Measurements from ENCODE around the gene NPAS3.

Gene NPAS3

DNA sequence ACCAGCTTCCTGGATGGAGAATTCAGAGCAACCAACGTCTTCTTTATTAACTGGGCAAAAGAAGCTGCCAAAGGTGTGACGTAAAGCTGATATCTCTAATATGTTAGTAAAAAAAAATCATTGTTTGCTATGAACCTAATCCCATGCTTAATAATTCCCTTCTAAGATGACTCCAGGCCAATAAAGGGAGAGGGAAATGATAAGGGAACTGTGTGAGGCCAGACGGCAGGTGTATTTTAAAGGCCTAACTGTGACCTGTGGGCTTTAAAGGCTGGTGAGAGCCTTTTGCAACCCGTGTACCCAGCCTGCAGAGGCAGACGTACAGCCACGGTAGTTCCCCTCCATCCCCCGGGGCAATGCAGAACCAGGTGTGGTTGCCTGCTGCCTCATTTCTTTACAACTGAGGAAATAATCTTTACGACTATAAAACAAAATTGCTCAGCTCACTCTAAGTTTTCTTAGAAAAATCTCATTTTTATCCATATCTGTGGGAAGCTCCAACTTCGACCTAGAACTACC, 641.6 kb downstream of the NPAS3 start:
- no peaks in the 10 kb centered on the region for H3K9me3 ChIP-seq (ENCODE audit: control insufficient read depth, insufficient read depth, low read length)

DNA sequence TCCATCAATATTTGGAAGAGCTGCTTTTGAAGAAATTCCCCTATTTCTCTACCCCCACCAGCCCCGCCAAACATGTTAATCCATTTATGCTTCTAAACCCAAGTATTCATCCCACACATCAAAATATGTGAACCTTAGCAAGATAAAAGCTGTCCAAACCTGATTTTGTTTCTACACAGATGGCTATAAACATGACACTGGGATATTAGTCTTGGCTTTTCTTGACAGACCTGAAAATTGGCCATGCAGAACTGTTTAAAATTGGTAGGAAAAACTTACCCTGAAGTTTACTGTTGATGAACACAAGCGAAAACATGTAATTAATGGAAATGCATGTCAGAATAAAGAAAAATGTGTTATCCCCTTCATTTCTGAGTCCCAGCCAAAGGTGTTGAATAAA, 642.2 kb downstream of the NPAS3 start:
- no peaks in the 10 kb centered on the region for H3K36me3 ChIP-seq (ENCODE audit: insufficient read depth, low read length)
- no peaks in the 10 kb centered on the region for H3K9me3 ChIP-seq (ENCODE audit: control insufficient read depth, insufficient read depth, low read length)
- no peak overlapping the region for H3K9ac ChIP-seq (ENCODE audit: low read depth, low read length)
- H3K4me1 ChIP-seq (ENCODE audit: insufficient read depth, low read length) = peaks cover 6% of the 10 kb centered on the region; the same call in 1 of the 2 replicates

More for the DNA sequence above, 641.6 kb downstream of the NPAS3 start:
- Histone ChIP-seq H3K36me3 (ENCODE audit: insufficient read depth, low read length) (no peaks in the 10 kb centered on the region), H3K9ac (ENCODE audit: low read depth, low read length) (no peak overlapping the region), H3K4me1 (ENCODE audit: insufficient read depth, low read length) (peaks cover 5% of the 10 kb centered on the region; the same call in 1 of the 2 replicates)

DNA sequence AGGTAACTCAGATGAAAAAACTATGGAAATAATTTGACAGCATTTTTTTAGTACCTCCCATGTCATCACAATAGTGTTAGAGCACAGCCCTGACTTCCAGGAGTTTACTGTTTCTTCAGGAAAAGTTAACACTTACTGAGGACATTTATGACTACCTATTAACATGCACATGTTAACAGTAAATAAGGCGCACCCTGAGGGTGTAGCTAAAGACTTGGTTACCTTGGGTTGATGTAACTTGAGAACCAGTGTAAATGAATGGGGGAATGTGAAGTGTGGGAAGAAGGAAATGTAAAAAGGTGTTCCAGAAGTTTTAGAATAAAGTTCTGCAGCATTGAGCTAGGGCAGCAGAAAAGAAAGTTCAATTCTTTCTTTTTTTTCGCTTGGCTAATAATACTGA, 646.0 kb downstream of the NPAS3 start:
- H3K9ac ChIP-seq (ENCODE audit: low read depth, low read length) = no peak overlapping the region
- H3K36me3 ChIP-seq (ENCODE audit: insufficient read depth, low read length) = no peaks in the 10 kb centered on the region
- no peaks in the 10 kb centered on the region for H3K9me3 ChIP-seq (ENCODE audit: control insufficient read depth, insufficient read depth, low read length)
- H3K4me1 ChIP-seq (ENCODE audit: insufficient read depth, low read length) = peaks cover 12% of the 10 kb centered on the region

DNA sequence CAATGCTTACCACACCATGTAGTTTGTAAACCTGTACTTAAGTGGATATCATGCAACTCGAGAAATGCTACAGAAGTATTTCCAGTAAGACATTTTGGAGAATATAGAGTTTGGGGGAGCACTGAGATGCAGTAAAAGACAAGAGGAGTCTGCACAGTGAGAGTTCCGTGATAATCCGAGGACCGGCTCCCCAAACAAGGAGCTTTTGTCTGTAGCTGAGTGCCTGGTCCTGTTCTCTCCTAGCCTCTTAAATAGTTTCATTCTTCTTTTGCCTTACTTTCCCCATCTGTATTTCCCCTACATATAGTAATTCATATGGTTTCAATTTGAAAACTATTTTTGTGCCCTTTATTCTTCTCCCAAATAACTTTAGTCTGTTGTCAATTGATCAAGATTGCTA, 648.1 kb downstream of the NPAS3 start:
- Histone ChIP-seq H3K9me3 (ENCODE audit: control insufficient read depth, insufficient read depth, low read length) (no peaks in the 10 kb centered on the region), H3K4me1 (ENCODE audit: insufficient read depth, low read length) (peaks cover 12% of the 10 kb centered on the region), H3K9ac (ENCODE audit: low read depth, low read length) (no peak overlapping the region), H3K36me3 (ENCODE audit: insufficient read depth, low read length) (no peaks in the 10 kb centered on the region)

DNA sequence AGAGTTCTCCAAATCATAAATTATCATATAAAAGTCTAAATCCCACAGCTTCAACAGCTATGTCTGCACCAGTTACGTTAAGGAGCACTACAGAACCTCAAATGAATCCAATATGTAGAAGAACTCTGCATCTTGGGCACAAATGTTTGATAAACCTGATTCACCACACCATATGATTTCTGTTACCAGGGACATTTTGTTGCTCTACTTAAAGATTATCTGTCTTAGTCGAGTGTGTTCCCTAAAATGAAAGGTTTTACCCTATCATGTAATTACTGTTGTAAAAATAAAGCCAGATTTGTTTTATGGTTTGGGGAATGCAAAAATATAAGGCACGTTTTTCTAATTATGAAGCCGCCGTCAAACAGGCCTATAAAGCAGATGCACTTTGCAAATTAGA, 649.1 kb downstream of the NPAS3 start:
- no peaks in the 10 kb centered on the region for H3K36me3 ChIP-seq (ENCODE audit: insufficient read depth, low read length)
- no peaks in the 10 kb centered on the region for H3K9me3 ChIP-seq (ENCODE audit: control insufficient read depth, insufficient read depth, low read length)
- H3K4me1 ChIP-seq (ENCODE audit: insufficient read depth, low read length) = peaks cover 12% of the 10 kb centered on the region
- no peak overlapping the region for H3K9ac ChIP-seq (ENCODE audit: low read depth, low read length)

DNA sequence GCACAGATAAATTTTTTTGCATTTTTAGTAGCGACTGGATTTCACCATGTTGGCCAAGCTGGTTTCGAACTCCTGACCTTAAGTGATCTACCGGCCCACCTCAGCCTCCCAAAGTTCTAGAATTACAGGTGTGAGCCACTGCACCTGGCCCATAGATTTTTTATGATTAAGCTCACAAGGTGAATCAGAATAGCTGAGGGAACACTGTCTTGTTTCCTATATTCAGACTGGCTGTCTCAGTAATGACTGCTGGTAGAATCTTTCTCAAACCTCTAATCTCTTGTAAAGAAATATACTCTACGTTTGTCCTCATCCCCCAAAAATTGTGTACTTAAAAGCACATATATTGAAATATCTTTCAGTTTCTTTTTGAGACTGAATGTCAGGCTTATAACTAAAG, 650.1 kb downstream of the NPAS3 start:
- no peak overlapping the region for H3K9ac ChIP-seq (ENCODE audit: low read depth, low read length)
- no peaks in the 10 kb centered on the region for H3K36me3 ChIP-seq (ENCODE audit: insufficient read depth, low read length)
- H3K9me3 ChIP-seq (ENCODE audit: control insufficient read depth, insufficient read depth, low read length) = no peaks in the 10 kb centered on the region
- H3K4me1 ChIP-seq (ENCODE audit: insufficient read depth, low read length) = peaks cover 12% of the 10 kb centered on the region

DNA sequence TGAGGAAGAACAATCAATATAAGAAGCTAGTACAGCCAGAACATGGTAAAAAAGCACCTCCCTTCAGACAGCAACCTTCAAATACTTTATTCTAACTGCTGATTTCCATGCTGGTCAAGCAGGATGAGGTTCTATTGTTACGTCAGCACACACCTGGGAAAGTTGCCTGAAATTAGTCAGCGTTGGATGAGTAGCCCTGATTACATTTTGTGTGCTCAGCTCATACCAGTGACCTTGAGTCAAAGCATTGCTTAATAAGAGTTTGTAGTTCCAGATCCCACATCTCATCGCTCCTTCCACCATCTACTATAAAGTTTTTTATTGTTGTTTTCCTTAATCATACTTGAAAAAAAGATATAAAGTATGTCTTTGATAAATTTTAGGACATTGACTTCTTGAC, 650.7 kb downstream of the NPAS3 start:
- no peaks in the 10 kb centered on the region for H3K36me3 ChIP-seq (ENCODE audit: insufficient read depth, low read length)
- H3K9me3 ChIP-seq (ENCODE audit: control insufficient read depth, insufficient read depth, low read length) = no peaks in the 10 kb centered on the region
- no peak overlapping the region for H3K9ac ChIP-seq (ENCODE audit: low read depth, low read length)
- peaks cover 12% of the 10 kb centered on the region for H3K4me1 ChIP-seq (ENCODE audit: insufficient read depth, low read length)

DNA sequence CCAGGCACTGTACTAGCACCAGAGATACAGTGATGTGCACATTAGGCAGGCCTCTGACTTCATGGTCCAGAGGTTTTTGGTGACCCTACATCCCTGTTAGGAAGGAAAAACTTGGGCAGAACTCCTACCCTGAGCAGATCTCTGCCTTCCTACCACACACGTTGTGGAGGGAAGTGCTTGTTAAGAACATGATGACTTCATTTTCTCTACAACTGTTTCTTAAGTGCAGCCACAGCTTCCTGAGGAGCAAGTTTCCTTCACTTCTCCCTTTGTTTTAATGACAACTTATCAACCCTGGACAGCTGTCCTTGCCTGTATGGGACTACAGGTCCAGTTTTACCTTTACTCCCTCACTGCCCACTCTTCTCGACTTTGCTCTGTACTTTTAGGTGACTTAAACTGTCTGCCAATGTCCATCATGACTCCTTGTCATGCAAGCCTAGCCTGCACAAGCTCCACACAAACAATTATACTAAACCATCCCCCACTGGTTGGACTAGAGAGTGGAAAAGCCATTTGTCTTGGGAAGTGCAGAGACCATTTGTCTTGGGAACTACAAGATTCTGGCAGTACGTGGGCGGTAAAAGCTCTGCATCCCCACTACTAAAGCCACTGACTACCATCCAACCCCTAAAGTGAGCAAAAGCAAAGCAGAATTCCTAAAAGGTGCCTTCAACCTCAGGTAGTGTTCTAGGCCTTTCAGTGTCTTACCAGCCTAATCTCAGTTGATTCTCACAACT, 652.4 kb downstream of the NPAS3 start:
- peaks cover 6% of the 10 kb centered on the region; the same call in 1 of the 2 replicates for H3K4me1 ChIP-seq (ENCODE audit: insufficient read depth, low read length)
- H3K9me3 ChIP-seq (ENCODE audit: control insufficient read depth, insufficient read depth, low read length) = no peaks in the 10 kb centered on the region
- H3K9ac ChIP-seq (ENCODE audit: low read depth, low read length) = no peak overlapping the region
- H3K36me3 ChIP-seq (ENCODE audit: insufficient read depth, low read length) = no peaks in the 10 kb centered on the region

DNA sequence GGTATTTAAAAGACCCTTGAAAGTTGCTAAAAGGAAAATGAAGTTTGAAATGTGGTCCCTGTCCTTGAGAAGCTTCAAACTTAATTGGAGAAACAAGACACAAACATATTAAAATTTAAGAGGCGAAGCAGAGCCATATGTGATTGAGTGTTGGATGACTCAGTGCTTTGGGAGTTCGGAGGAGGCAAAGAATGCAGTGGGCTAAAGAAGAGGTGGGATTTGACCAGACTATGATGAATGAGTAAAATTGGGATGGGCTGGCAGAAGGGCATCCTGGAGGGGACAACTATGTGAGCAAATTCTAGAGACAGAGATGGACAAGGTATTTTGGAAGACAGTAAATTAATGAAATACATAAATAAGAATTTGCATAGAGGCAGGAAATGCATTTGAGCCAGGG, 653.6 kb downstream of the NPAS3 start:
- Histone ChIP-seq H3K9ac (ENCODE audit: low read depth, low read length) (no peak overlapping the region), H3K4me1 (ENCODE audit: insufficient read depth, low read length) (peaks cover 6% of the 10 kb centered on the region; the same call in 1 of the 2 replicates), H3K36me3 (ENCODE audit: insufficient read depth, low read length) (no peaks in the 10 kb centered on the region), H3K9me3 (ENCODE audit: control insufficient read depth, insufficient read depth, low read length) (no peaks in the 10 kb centered on the region)

DNA sequence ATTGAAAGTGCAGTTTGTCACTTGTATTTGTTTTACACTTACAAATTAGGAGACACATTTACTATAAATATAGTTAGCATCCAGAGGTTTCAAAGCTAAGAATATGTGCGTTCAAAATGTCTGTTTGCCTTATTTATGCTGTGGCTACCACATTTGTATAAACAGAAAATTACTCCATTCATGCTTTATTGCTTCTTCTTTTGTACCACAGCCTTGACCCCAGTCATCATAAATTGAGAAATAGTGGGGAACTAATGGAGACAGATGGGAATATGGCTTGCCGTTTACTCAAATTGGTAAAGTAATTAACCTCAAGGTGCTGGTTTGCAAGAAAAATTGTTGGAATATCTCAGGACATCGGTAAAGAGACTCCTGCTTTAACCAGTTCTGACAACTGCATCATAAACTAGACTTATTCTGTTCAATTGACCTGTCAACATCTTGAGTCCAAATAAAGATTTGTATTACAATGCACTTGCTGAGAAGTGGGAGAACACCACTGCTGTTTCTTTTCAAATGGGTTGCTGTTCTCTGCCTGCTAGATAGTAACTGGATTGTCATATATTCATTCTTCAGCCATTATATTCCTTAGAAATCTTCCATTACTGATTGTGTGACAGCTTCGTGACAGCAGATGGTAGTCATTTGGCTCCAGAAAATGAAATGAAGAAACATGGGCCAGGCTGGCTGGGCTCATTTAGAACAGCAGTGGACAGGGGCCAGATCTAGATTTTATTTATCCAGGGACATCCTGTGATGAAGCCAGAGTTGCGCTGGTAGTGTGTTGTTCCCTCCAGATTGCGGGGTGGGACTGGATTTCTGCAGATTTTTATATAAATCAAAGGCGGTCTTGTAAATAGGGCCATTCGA, 657.8 kb downstream of the NPAS3 start:
- Histone ChIP-seq H3K9ac (ENCODE audit: low read depth, low read length) (no peak overlapping the region), H3K4me1 (ENCODE audit: insufficient read depth, low read length) (peaks cover 14% of the 10 kb centered on the region), H3K9me3 (ENCODE audit: control insufficient read depth, insufficient read depth, low read length) (no peaks in the 10 kb centered on the region), H3K36me3 (ENCODE audit: insufficient read depth, low read length) (no peaks in the 10 kb centered on the region)

DNA sequence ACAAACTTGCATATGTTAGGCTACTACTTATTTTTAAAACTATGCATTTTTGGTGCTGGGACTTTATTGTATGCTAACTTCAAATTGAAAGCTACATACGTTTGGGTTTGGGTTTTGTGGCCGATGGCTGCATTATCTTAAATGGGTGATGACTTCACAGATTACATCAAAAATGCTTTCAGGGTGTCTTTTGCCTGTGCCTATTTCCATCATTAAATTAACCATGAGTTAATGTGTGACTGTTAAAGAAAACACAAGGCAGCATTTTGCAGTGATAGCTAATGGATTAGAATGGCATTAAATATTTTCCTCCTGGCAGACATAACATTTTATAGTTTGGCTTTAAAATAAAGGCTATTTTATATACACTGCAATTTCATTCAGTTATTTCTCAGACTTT, 659.9 kb downstream of the NPAS3 start:
- Histone ChIP-seq H3K9me3 (ENCODE audit: control insufficient read depth, insufficient read depth, low read length) (no peaks in the 10 kb centered on the region), H3K9ac (ENCODE audit: low read depth, low read length) (no peak overlapping the region), H3K36me3 (ENCODE audit: insufficient read depth, low read length) (no peaks in the 10 kb centered on the region), H3K4me1 (ENCODE audit: insufficient read depth, low read length) (peaks cover 14% of the 10 kb centered on the region)

DNA sequence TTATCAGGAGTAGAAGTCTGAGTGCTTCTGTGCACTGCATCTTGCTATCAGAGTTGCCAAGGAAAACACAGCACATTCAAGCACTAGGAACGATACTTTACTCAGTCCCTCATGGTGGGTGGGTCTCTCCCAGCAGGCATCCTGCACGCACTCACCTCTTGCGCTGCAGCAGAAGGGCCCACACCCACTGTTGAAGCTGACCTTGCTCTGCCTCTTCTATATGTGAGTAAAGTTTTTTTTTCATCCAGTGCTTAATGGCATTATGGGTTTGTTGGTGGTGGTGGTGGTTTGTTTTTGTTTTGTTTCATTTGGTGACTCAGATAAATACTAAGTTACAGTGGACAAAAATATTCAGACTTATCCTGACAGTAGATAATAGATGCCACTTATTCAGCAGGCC, 663.7 kb downstream of the NPAS3 start:
- Histone ChIP-seq H3K9me3 (ENCODE audit: control insufficient read depth, insufficient read depth, low read length) (no peaks in the 10 kb centered on the region), H3K9ac (ENCODE audit: low read depth, low read length) (no peak overlapping the region), H3K36me3 (ENCODE audit: insufficient read depth, low read length) (no peaks in the 10 kb centered on the region), H3K4me1 (ENCODE audit: insufficient read depth, low read length) (peaks cover 14% of the 10 kb centered on the region)

DNA sequence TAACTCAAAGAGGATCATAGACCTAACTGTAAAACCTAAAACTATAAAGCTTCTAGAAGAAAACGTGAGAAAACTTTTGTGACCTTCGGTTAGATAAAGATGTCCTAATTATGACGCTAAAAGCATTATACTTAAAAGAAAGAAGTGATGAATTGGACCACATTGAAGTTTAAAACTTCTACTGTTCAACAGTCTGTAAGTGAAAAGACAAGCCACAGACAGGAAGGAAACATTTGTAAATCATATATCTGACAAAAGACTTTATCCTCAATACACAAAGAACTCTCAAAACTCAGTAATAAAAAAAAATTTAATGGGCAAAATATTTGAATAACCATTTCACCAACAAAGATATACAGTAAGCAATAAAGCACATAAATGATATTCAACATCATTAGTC, 667.9 kb downstream of the NPAS3 start:
- H3K9me3 ChIP-seq (ENCODE audit: control insufficient read depth, insufficient read depth, low read length) = no peaks in the 10 kb centered on the region
- H3K9ac ChIP-seq (ENCODE audit: low read depth, low read length) = no peak overlapping the region
- no peaks in the 10 kb centered on the region for H3K36me3 ChIP-seq (ENCODE audit: insufficient read depth, low read length)
- H3K4me1 ChIP-seq (ENCODE audit: insufficient read depth, low read length) = no peaks in the 10 kb centered on the region

DNA sequence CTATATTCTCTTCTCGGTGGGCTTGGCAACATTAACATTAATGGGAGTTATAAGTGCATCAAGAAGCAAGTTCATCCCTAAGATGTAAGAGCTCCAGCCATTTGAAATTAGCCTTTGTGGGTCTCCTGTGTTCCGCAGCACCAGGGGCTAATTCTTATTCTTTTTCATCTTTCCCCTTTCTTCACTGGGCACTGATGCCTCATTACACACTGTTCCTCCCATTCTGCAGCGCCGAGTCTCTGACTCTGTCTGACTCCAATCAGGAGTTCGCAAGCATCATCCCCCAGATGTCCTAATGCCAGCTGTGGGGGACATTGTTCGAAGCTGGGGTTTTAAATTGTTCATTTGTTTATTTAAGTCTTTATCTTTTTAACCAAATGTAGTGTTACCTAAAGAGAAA, 670.9 kb downstream of the NPAS3 start:
- Histone ChIP-seq H3K9ac (ENCODE audit: low read depth, low read length) (no peak overlapping the region), H3K9me3 (ENCODE audit: control insufficient read depth, insufficient read depth, low read length) (no peaks in the 10 kb centered on the region), H3K4me1 (ENCODE audit: insufficient read depth, low read length) (0 out of 2 replicates have a peak, but pooled peaks cover 6% of the 10 kb centered on the region), H3K36me3 (ENCODE audit: insufficient read depth, low read length) (no peaks in the 10 kb centered on the region)

DNA sequence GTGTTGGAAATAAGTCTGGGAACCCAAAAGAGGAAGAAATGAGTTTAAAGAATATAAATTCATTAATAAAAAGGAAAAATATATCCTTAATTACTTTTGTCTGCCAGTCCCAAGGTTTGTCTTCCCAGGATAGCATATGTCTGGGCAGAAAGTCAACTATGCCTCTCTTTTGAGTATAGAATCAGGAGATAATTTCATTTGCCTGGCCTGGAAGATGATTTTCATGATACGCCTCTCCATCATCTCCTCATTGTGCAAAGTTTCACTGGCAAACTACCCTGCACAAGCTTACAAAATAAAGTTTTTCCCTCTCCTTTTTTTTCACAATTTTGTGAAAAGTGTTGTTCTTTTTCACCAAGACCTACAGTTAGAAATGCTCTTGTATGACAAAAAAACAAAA, 671.4 kb downstream of the NPAS3 start:
- Histone ChIP-seq H3K36me3 (ENCODE audit: insufficient read depth, low read length) (no peaks in the 10 kb centered on the region), H3K9me3 (ENCODE audit: control insufficient read depth, insufficient read depth, low read length) (no peaks in the 10 kb centered on the region), H3K4me1 (ENCODE audit: insufficient read depth, low read length) (0 out of 2 replicates have a peak, but pooled peaks cover 6% of the 10 kb centered on the region), H3K9ac (ENCODE audit: low read depth, low read length) (no peak overlapping the region)

Data from ES-I3 (cell line).